IMR-90 (cell line): ENCODE data around the gene UBE2C.

ENCODE experiments used
- RFX5 ChIP-seq: IDR thresholded peaks from 2 replicates; pipeline ENCODE4 v1.8.0; 2012; ENCODE audit warnings: low read depth, mild to moderate bottlenecking, low read length, moderate library complexity
- TF ChIP-seq, protein P1 (sequence below): conservative IDR thresholded peaks from 2 replicates; pipeline ENCODE4 v1.5.1; 2012; ENCODE audit warnings: mild to moderate bottlenecking, low read depth, low read length, improper control_type of control experiment

DNA sequence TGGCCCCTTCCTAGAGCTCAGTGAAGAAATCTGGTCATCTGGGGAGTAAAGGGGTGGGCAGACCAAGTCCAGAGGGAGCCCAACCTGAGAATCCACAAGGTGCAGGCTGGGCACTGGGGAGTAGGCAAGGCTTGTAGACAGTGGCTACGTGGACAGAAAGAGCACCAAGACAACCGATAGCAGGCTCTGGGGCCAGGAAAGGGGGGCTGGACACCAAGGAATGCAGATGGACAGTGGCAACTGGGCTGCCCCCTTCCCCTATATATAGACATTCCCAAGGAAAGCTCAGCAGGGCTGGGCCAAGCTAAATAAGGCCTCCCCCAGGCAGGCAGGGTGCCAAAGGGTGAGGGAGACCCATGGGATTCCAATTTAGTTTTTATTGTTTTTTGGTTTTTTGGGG lies 16.1 kb downstream of the UBE2C start:
- TF ChIP-seq, protein P1, sequence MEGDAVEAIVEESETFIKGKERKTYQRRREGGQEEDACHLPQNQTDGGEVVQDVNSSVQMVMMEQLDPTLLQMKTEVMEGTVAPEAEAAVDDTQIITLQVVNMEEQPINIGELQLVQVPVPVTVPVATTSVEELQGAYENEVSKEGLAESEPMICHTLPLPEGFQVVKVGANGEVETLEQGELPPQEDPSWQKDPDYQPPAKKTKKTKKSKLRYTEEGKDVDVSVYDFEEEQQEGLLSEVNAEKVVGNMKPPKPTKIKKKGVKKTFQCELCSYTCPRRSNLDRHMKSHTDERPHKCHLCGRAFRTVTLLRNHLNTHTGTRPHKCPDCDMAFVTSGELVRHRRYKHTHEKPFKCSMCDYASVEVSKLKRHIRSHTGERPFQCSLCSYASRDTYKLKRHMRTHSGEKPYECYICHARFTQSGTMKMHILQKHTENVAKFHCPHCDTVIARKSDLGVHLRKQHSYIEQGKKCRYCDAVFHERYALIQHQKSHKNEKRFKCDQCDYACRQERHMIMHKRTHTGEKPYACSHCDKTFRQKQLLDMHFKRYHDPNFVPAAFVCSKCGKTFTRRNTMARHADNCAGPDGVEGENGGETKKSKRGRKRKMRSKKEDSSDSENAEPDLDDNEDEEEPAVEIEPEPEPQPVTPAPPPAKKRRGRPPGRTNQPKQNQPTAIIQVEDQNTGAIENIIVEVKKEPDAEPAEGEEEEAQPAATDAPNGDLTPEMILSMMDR = no peak
- TF ChIP-seq RFX5 = no peak
